AG04450 (cell line): ENCODE data around the gene ITGB8. TPM values are rescaled to one million over a fixed set of nuclear protein-coding genes. Genes with fewer than 3 reads are reported as not detected.

Experiments
- CTCF ChIA-PET: fragments of 300-600, 350-600 bp; formaldehyde crosslinking; extraction: SDS; loops from one replicate; lab custom pipeline; 2022; ENCODE audit warnings: antibody characterized with exemption, inconsistent platforms; lab: Charles Lee
- POLR2A ChIA-PET: fragments of 350-600 bp; formaldehyde crosslinking; extraction: SDS; loops from one replicate; lab custom pipeline; 2021; ENCODE audit warnings: antibody characterized with exemption, inconsistent platforms; lab: Yijun Ruan, JAX
- DNase-seq: peaks from one replicate; pipeline ENCODE4 v3.0.0-alpha.2; 2011; ENCODE audit warnings: low read depth, low spot score
- H3K27ac ChIP-seq: one replicate; pipeline ENCODE4 v1.5.1; 2012; ENCODE audit warnings: low read depth, low read length, control low read depth
- H3K27me3 ChIP-seq: one replicate; pipeline ENCODE4 v1.6.0; 2012; ENCODE audit warnings: low read length; ENCODE audit not compliant: control insufficient read depth, insufficient read depth
- H3K4me3 ChIP-seq: 2 replicates; pipeline ENCODE4 v1.5.1; 2011; ENCODE audit warnings: mild to moderate bottlenecking, low read depth, low read length, control low read depth
- H3K9me3 ChIP-seq: 2 replicates; pipeline ENCODE4 v1.5.1; 2012; ENCODE audit warnings: low read length; ENCODE audit not compliant: control insufficient read depth, insufficient read depth
- polyA minus RNA-seq: library from RNA; depleted of rRNA, polyadenylated mRNA; stranded (reverse); fragments of >200 nt; gene quantifications from 2 replicates; pipeline ENCODE4 v1.2.3, GENCODE V29; 2011; rRNA and poly(A)+ RNA removed
- polyA plus RNA-seq: library from polyadenylated mRNA; depleted of rRNA; stranded (reverse); fragments of >200 nt; gene quantifications from 2 replicates; pipeline ENCODE4 v1.2.3, GENCODE V29; 2011; rRNA removed
- TF ChIP-seq, protein P1 (sequence below): IDR thresholded peaks from 2 replicates; pipeline ENCODE4 v1.5.1; 2011; ENCODE audit warnings: low read depth, low read length, control low read depth, inconsistent platforms

The ITGB8 gene
- polyA plus RNA-seq (9.1 and 12.3 TPM in 2 replicates), polyA minus RNA-seq (38.2 and 47.1 TPM in 2 replicates)

DNA sequence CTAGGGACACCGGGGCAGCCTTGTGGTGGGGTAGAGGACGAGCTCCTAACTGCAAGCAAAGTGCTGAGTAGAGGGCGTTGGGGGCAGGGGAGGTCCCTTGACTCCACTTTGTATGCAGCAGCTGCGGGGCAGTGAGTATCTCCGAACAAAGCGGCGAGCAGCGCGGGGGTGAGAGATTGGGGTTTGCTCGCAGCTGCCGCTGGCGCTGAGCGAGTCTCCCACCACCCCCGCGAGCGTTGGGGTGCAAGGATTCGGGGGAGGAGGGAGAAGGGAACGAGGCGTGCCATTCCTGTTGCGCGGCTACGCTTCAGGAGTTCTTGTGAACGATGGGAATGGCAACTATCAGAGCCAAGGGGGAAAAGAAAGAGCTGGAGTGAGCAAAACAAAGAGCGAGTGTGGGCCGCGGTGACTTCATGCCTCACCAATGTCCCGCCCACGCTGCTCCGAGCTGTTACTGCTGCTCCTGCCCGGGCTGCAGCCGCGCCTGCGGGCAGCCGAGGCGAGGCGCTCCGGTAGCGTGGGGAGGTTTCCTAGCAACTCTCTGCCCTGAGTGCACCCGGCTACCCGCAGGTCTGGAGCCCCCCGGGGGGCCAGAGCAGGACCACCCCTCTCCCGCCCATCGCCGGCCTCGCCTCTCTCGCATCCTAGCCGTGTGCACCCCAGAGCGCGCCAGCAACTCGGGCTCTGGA lies at the start of gene ITGB8:
ITGB8 (plus strand) TSS at position 662 of the 689 bp plus-strand sequence. CDS start 907 bp downstream, outside the sequence.
- Histone ChIP-seq H3K4me3 (peak within 1 kb of the TSS; percentile 87), H3K27me3 (no peaks in the 10 kb centered on the region), H3K27ac (peak within 1 kb of the TSS; percentile 99), H3K9me3 (no peaks in the 10 kb centered on the region; the same call in 1 of the 2 replicates)
- ChIA-PET CTCF (interaction anchor here (0.6 to 2.1 kb wide), 10 partner anchors 12 to 616 kb away, joined by 3 to 8 read pairs (median 4); no protein-coding TSS in a partner anchor), POLR2A (interaction anchor here (0.7 to 2.4 kb wide), 11 partner anchors 18 to 1097 kb away, joined by 3 to 26 read pairs (median 3); partner anchors contain the start of gene SP4)
- DNase-seq, result peak; percentile 84
- TF ChIP-seq, protein P1, sequence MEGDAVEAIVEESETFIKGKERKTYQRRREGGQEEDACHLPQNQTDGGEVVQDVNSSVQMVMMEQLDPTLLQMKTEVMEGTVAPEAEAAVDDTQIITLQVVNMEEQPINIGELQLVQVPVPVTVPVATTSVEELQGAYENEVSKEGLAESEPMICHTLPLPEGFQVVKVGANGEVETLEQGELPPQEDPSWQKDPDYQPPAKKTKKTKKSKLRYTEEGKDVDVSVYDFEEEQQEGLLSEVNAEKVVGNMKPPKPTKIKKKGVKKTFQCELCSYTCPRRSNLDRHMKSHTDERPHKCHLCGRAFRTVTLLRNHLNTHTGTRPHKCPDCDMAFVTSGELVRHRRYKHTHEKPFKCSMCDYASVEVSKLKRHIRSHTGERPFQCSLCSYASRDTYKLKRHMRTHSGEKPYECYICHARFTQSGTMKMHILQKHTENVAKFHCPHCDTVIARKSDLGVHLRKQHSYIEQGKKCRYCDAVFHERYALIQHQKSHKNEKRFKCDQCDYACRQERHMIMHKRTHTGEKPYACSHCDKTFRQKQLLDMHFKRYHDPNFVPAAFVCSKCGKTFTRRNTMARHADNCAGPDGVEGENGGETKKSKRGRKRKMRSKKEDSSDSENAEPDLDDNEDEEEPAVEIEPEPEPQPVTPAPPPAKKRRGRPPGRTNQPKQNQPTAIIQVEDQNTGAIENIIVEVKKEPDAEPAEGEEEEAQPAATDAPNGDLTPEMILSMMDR, result no peak

DNA sequence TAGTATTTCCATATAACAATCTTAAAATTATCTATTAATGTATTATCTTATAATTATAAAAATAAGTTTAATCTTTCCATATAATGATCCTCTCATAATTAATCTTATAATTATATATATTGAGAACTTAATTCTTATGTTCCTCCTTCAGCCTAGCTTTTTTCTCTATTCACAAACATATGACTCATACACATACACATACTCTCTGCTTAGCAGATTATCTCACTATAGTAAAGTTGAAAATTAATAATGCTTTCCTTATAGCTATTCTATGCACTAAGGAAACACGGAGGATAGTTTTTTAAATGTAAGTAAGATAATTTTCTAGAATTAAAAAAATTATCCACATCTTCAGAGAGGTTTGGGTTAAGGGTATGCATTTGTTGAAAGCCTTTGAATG lies 47.7 kb upstream of the ITGB8 start:
- ChIA-PET POLR2A (no interaction called here), CTCF (no interaction called here)
- H3K27ac ChIP-seq, result no peak overlapping the region

DNA sequence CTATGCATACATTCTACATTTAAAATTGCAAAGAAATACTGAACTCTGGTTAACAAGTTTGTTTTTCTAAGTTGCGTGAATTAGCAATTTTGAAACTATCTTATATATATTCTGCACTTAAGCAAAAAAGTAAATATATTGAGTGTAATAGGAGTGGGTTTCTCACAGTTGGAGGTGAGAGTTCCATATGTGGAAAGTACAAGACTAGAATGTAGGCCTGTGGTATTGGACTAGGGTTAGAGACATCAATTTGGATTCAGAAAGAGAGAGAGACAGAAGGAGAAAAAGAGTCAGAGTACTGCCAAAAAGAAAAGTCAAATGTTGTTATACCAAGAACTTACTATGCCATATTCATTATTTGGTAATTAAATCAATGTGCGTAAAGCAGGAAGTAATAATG lies 47.3 kb upstream of the ITGB8 start:
- POLR2A ChIA-PET, result no interaction called here
- DNase-seq, result no peak
- Histone ChIP-seq H3K27me3 (no peaks in the 10 kb centered on the region), H3K4me3 (no peak overlapping the region), H3K9me3 (no peaks in the 10 kb centered on the region), H3K27ac (no peak overlapping the region)
- CTCF ChIA-PET, result no interaction called here
- TF ChIP-seq, protein P1, result no peak

More for the DNA sequence above, 47.7 kb upstream of the ITGB8 start:
- Histone ChIP-seq H3K9me3 (no peaks in the 10 kb centered on the region), H3K27me3 (no peaks in the 10 kb centered on the region), H3K4me3 (no peak overlapping the region)
- no peak for DNase-seq
- TF ChIP-seq, protein P1, result no peak

DNA sequence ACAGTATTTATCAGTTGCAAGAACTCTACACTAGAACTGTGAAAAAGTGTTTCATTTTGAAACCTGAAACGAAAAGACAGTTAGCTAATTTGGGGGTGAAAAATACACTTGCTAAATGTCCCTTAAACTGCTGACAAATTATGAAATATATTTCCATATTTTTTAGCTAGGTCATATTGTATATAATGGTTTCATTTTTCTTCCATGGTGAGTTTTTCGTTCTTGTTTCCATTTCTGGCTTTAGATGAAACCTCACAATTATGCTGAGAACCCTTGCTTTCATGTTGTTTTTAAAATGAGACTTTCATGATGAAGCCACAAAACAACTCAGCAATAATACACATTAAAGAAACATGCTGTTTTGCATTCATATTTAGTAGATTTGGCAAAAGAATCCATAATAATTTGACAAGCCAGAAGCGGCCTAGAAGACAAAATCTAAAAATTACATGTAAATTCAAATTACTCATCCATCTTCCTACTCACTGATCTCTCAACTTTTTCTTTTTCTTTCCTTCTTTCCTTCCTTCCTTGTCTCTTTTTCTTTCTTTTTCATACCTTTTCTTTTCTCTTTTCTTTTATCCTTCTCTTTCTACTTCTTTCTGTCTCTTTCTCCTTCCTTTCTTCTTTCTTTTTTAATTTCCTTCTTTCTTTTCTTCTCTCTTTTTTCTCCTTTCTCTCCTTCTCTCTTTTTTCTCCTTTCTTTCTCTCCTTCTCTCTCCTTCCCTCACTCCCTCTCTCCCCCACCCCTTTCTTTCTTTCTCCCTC lies 46.5 kb upstream of the ITGB8 start:
- CTCF ChIA-PET, result no interaction called here
- TF ChIP-seq, protein P1, result no peak
- POLR2A ChIA-PET, result no interaction called here
- Histone ChIP-seq H3K27me3 (no peaks in the 10 kb centered on the region), H3K9me3 (no peaks in the 10 kb centered on the region), H3K4me3 (no peak overlapping the region), H3K27ac (no peak overlapping the region)
- no peak for DNase-seq

DNA sequence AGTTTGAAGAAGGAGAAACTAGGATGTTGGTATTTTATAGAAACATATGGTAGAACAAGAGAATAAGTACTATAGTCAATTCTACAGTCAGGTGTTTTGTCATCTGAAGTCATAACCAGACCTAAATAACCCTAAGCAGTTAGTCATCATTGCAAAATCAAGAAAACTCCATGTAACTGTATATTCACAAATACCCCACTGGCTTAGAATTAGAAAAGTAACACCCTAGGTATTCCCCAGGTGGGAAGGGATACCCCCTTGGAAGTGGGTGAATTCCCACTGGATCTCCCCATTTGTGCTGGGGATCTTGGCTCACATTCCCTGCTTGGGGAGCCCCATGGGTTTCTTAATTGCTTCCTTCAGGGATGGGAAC lies 45.9 kb upstream of the ITGB8 start:
- H3K4me3 ChIP-seq, result no peak overlapping the region
- ChIA-PET POLR2A (no interaction called here), CTCF (no interaction called here)
- H3K9me3 ChIP-seq, result no peaks in the 10 kb centered on the region
- H3K27me3 ChIP-seq, result no peaks in the 10 kb centered on the region
- TF ChIP-seq, protein P1, result no peak
- no peak overlapping the region for H3K27ac ChIP-seq
- DNase-seq, result no peak
